Activated CD8-positive, alpha-beta memory T cell treated with anti-CD3 and anti-CD28 coated beads, Interleukin-2, amount 50 U/mL, for 24 hours (primary cell): ENCODE data around the gene TWNK.
"Not testable (repeated sequence)": the region's sequence is repeated elsewhere in the genome, so short reads cannot be mapped to it uniquely, and the experiment has no call there.

Experiments
- DNase-seq: peaks from one replicate; pipeline ENCODE4 v3.0.0-alpha.2; 2020; ENCODE audit errors: extremely low read depth

TWNK gene

DNA sequence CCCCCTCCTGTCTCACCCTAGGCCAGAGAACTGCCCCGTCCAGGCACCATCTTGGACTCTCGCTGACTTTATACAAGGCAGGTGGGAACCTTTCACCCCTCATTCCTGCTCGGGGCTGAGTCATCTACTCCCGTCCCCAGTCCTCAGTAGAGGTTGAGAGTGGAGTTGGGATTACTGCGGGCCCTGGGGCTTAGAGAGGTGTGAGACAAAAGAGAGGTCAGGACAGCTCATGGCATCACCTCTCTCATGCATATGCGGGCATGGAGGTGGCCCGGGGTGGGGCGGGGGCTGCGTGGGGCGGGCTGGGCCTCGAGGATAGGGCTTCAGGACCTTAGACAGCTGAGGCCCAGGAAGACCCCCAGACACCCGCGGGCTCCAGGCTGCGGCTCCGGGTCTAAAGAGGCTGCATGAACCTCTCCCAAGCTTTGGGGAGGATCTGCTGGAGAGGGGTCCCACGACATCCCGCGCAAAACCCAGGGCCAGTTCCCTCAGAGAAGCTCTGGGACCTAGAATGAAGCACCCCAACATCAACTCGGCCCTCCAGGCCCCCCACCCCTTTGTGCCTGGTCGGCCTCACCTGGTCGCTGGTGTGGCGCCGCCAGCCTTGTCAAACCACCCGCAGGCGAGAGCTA, 43.3 kb downstream of the TWNK start:
- no peak for DNase-seq

DNA sequence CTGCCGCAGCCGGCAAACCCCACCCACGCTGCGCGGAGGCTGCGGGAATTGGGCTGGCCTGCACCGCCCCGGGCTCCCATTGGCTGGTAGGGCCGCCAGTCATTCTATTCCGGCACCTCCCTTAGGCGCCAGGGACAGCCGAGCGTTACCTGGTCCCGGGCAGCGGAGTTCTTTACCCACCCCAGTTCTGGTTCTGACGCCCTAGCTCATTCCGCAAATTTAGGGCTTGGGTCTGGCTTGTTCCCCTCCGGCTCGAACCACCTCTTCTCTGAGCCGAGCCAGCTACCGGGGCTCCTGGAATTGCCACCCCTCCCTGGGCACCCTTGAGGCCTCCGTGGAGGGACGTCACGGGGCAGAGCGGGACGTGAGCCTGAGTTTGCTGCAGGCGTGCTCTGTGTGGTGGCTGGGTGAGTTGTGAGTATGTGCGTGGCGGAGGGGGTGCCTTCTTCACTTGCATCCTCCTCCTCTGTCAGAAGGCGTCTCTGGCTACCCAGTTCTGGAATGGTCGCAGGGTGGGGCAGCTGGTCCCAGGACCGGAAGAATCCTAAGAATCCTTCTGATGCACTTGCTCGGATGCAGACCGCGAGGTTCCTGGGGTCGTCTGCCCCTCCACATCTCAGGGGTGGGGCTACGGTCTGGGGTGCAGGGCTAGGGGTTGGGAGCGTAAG, 43.9 kb downstream of the TWNK start, which contains the start of the genes PDZD7 and SFXN3:
Gene PDZD7, minus strand, starts transcription at position 2 of the 668 bp plus-strand sequence. CDS start 910 bp downstream, outside the sequence.
Gene SFXN3, plus strand, starts transcription at position 107 of the 668 bp plus-strand sequence. CDS start 3,461 bp downstream, outside the sequence.
- DNase-seq = peak; percentile 87

DNA sequence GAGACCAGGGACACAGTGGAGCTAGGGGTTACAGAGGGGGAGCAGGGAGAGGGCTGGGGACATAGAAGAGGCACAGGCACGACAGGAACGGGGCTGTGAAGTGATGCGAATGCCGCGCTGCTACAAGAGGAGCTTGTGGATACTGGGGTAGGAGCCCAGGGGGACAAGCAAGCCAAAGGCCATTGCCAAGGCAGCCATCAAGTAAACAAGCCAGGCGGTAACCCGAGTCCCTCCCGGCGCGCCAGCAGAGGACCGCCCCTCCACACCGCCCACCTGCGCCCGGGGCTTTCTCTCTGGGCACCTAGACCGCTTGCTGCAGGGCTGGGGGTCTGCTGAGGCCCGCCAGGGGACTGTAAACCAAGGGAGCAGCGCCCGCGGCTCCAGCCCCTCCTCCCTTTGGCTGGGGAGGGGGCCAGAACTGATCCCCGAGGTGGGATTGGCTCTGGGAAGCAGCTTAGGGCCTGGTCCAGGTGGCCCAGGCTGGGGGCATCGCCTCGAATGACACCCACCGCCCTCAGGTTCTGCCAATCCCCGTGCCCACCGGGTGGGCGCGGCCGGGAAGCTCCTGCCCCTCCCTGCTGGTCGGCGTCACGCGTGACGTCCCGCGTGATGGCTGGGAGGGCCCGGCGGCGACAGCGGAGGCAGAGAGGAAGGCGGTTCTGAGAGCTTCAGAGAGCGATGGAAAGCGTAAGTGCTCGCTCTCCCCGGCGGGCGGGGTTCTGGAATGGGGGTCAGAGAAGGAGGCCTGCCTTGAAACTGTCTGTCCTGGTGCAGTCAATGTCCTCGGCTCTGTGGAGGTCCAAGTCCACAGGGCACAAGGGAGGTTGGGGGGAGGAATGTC, 44.7 kb downstream of the TWNK start:
- peak; percentile 42 for DNase-seq

DNA sequence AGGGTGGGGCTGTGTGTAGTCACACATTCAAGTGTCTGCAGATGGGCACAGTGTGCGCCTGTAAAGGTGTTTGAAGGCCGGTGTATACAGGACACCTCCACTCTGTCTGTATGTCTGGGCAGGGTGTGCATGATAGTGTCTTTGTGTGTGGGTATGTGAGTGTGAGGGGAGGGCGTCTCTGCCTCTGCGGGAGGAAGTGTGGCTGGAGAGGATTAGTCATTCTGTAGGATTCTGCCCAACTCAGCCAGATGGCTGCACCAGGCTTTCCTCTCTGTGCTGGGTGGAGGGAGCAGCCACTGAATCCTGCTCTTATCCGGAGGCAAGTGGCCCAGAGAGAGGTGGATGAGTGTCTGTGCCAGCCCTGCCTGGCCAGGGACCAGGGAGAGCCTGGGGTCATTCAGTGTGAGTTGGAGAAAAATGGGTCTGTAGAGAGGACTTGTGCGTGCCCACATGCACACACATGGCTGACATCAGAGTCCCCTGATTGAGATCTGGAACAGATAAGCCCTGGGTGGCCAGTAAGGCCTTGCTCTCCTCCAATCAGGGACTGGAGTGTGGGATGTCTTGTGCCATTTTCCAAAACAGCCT, 45.4 kb downstream of the TWNK start:
- DNase-seq = peak; percentile 29

DNA sequence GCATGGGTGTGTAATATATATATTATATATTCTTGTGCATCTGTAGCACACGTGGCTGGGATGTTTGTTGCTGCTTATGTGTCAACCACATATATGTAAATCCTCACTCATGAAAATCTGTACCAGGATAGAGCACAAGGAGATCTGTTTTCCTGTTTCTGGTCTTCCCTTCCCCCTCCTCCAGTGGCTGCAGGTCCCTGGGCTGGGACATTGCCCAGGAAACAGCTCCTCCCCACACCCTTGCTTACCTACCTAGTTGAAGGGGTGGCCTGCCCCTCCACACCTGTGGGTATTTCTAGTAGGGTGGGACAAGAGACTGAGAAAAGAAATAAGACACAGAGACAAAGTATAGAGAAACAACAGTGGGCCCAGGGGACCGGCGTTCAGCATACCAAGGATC, 45.9 kb downstream of the TWNK start:
- no peak for DNase-seq

DNA sequence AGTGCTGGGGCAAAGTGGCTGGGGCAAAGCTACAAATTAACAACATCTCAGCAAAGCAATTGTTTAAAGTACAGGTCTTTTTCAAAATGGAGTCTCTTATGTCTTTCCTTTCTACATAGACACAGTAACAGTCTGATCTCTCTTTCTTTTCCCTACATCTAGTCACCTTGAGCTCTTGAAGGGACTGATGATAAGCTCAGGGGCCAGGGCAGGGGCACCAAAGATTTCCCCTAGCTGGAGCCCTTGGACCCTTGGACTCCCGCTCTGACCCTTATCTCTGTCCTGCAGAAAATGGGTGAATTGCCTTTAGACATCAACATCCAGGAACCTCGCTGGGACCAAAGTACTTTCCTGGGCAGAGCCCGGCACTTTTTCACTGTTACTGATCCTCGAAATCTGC, 47.1 kb downstream of the TWNK start:
- not testable (repeated sequence) for DNase-seq

DNA sequence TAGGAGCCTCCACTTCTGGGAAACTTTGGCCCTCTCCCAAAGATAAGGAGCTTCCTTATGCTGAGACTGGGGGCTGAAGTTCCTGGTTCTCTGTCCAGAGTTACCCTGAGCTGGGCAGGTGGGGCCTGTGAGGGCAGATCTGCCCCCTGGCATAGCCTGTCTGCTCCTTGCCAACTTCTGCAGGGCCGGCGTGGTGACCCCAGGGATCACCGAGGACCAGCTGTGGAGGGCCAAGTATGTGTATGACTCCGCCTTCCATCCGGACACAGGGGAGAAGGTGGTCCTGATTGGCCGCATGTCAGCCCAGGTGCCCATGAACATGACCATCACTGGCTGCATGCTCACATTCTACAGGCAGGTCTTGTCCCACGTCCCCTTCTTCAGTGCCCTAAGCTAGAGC, 48.0 kb downstream of the TWNK start:
- DNase-seq = no peak

DNA sequence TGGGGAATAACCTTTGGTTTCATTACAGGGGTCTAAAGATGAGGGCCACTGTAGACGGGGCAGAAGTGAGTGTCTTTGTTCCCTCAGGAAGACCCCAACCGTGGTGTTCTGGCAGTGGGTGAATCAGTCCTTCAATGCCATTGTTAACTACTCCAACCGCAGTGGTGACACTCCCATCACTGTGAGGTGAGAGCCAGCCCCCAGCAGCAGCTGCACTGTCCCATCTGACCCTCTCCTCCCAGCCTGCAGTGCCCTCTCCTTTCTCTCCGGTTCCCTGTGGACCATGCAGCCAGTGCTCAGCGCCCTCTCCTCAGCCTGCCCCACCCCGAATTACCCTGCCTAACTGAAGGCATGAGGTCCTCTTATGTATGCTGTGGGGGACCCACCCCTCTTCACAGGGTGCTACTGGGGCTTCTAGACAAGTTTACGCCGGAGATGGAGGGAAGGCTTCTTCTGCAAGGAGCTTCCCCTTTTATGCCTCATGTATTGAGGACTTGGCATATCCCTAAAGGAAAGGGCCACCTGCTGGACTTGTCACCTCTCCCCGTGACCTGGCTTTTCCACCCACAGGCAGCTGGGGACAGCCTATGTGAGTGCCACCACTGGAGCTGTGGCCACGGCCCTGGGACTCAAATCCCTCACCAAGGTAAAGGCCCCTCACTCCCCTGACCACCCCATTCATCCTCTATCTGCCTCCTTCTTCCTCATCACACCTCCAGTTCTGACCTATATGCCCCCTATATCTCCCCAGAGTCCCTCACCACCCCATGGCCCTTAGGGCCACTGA, 48.8 kb downstream of the TWNK start:
- DNase-seq = no peak

DNA sequence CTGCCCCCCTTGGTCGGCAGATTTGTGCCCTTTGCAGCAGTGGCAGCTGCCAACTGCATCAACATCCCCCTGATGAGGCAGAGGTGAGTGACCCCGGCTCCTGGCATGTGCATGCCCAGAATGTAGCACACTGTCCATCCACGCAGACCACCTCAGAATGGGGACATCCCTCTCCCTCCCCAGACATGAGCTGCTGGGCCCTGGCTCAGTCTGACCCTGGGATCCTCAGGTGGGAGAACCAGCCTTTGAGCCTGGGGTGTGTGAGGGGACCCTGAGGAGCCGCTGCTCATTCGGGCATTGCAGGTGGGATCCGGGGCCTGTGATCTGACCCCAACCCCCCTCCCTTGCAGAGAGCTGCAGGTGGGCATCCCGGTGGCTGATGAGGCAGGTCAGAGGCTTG, 49.4 kb downstream of the TWNK start:
- no peak for DNase-seq

DNA sequence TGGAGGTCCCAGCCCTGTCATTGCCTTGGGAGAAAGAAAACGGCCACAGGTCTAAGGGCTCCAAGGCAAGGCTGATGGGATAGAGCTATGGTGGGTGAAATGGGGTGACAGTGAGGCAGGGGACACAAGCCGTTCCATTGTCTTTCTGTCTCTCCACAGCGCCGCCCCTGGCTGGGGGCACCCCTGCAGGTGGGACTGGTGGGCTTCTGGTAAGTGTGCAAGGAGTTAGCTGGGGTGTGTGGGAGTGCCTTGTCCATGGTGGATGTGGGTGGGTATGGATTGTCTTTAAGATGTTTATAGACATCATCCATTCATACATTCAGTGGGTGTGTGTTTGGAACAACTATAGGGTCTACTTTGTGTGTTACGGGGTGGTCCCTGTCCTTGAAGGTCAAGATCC, 51.1 kb downstream of the TWNK start:
- no peak for DNase-seq

DNA sequence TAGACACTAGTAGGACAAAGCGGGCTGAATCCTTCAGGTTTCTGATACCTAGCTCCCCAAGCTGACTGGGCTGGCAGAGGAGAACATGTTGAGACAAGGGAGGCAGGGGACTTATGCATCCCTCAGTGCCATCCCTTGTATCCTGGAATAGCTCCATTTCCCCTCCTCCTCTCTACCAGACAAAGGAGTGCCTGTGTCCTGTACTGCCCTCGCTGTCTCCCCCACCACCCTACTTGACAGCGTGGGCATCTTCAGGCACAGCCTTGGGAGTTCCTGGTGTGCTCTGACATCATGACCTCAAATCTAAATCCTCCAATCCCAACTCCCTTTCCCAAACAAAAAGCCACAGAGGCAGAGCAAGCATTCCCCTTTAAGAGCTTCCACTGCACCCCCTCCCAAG, 52.7 kb downstream of the TWNK start:
- DNase-seq = no peak

DNA sequence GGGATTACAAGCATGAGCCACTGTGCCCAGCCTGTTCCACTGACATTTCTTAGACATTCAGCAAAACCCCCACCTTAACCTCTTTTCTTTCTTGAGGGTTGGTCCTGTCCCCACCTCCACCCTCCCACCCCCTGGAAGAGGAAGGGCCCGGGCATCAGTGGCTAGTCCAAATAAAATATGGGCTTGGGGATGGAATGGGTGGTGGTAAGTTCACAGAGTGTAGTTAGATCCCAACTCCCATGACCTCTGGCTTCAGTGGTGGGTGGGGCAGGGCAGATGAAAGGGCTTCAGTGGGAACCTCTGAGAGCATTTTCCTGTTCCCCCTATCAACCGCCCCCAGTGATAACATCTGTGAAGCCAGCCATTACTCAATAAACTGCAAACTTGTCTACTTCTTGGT, 53.5 kb downstream of the TWNK start:
- DNase-seq = no peak

DNA sequence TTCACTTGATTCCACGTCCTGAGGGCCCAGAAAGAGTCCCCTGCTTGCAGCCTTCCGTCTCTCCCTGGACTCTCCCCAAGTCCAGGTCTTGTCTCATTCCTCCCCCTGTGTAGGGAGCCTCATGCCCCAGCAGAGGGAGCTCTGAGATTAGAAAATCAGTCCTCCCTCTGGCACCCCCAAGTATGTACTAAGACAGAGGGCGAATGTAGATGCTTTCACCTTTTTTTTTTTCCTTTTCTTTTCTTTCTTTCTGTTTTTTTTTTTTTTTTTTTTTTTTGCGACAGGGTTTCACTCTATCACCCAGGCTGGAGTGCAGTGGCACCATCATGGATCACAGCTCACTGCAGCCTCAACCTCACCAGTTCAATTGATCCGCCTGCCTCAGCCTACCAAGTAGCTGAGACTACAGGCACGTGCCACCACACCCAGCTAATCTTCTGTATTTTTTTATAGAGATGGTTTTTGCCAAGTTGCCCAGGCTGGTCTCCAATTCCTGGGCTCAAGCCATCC, 54.0 kb downstream of the TWNK start:
- DNase-seq = no peak

DNA sequence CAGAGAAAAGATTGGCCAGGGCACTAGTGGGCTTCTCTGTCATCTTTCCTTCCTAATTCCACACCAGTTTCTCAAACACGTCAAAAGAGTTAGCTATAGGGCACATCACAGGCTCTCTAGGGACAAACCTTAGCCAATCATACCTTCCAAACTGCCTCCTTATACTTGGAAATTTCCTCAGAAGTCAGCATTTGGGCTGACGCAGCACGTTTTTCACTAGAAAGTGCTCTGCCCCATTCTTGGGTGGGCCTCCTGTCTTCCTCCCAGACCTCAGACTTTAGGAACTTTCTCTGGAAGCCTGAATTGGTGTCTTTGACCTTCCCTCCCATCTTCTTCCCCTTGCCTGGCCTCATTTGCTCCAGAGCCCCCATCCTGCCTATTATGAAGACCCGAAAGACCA, 54.8 kb downstream of the TWNK start:
- no peak for DNase-seq

DNA sequence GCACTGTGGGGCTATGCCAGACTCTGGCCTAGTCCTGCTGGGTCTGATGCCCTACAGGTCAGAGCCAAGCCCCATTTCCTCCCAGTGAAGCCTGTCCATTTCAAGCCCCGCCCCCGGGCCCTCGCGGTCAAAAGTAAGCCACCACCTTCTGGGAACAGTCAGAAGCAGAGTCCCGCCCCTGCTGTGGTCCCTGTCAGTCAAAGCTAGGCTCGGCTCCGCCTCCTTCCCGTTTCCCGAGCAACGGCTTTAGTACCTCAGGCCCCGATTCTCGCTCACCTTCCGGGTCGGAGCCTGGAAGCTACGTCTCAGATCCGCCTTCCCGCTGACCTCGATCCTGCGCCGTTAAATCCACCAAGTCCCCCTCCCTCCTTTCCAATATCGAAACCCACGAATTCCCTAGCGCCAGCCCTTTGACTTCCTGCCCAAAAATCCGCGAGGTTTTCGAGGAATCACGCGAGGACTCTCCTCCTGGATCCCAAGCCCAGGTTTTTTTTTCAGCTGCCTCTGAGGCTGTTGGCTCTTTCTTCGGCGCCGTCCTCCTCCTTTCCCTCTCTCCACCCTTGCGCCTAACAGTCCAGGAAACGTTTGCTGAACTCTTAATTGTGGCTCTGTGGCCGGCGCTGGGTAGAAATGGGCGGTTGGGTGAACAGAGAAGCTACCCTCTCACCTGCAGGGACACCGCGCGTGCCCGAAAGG, 55.5 kb downstream of the TWNK start:
- peak; percentile 81 for DNase-seq

DNA sequence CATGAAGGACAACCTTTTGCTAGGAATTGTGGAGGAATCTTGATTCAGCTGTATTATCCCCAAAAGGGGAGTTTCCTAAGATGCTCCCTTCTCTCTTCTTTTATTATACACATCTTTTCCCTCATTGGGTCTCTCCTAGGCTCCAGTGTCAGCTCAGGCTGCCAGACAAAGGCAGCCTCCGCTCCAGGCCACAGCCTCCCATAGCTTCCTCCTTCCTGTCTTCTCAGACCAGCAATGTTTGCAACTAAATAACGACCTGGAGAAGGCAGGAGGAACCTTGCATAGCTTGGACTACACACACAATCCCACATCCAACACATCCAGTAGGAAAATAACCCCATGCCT, 56.0 kb downstream of the TWNK start:
- no peak for DNase-seq
